ENCODE data around the gene GOLGA1. TPM values are rescaled to one million over a fixed set of nuclear protein-coding genes. Genes with fewer than 3 reads are reported as not detected.

The GOLGA1 gene
- total RNA-seq, 1 experiment from 2014 or later = 9.6 TPM

GRCh38 chr9:124913378-124913777, 27.5 kb downstream of the GOLGA1 start:
- H3K4me3 Mint-ChIP-seq = no peak overlapping the region
- ChIA-PET POLR2A (no interaction called here), CTCF (no interaction called here)
- no peaks in the 10 kb centered on the region for H3K4me1 Mint-ChIP-seq
- DNase-seq (ENCODE audit: low spot score) (no peak), ATAC-seq (no peak)
- H3K36me3 Mint-ChIP-seq = peaks cover 5% of the 10 kb centered on the region
- H3K27ac Mint-ChIP-seq = no peak overlapping the region
- no peaks in the 10 kb centered on the region for H3K9me3 Mint-ChIP-seq
- no peaks in the 10 kb centered on the region for H3K27me3 Mint-ChIP-seq (ENCODE audit: low read depth)
- no peak for TF ChIP-seq SOX15 (CRISPR knock-in tag; IDR thresholded peaks at IDR 0.05)
- no peak for TF ChIP-seq CBFB (CRISPR knock-in tag; IDR thresholded peaks at IDR 0.05; ENCODE audit: low read depth)
- no peak for TF ChIP-seq ZBTB43 (CRISPR knock-in tag; IDR thresholded peaks at IDR 0.05)

- no peak overlapping the region for H3K4me3 Mint-ChIP-seq
- H3K9me3 Mint-ChIP-seq = no peaks in the 10 kb centered on the region
- ChIA-PET POLR2A (no interaction called here), CTCF (no interaction called here)
- H3K4me1 Mint-ChIP-seq = peaks cover 5% of the 10 kb centered on the region
- no peak for DNase-seq (ENCODE audit: low spot score)
- H3K36me3 Mint-ChIP-seq = peaks cover 5% of the 10 kb centered on the region
- ATAC-seq = no peak
- no peak overlapping the region for H3K27ac Mint-ChIP-seq
- no peaks in the 10 kb centered on the region for H3K27me3 Mint-ChIP-seq (ENCODE audit: low read depth)
- TF ChIP-seq TEAD4 (CRISPR knock-in tag; IDR thresholded peaks at IDR 0.05) = no peak
- TF ChIP-seq CTCF (IDR thresholded peaks at IDR 0.05) = no peak
- TF ChIP-seq MYBL2 (CRISPR knock-in tag; IDR thresholded peaks at IDR 0.05) = no peak
- no peak for TF ChIP-seq GABPB1 (CRISPR knock-in tag; IDR thresholded peaks at IDR 0.05)
- no peak for TF ChIP-seq CBFB (CRISPR knock-in tag; IDR thresholded peaks at IDR 0.05; ENCODE audit: low read depth)
- TF ChIP-seq, protein P1, sequence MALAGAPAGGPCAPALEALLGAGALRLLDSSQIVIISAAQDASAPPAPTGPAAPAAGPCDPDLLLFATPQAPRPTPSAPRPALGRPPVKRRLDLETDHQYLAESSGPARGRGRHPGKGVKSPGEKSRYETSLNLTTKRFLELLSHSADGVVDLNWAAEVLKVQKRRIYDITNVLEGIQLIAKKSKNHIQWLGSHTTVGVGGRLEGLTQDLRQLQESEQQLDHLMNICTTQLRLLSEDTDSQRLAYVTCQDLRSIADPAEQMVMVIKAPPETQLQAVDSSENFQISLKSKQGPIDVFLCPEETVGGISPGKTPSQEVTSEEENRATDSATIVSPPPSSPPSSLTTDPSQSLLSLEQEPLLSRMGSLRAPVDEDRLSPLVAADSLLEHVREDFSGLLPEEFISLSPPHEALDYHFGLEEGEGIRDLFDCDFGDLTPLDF (CRISPR knock-in tag; IDR thresholded peaks at IDR 0.05) = no peak
- TF ChIP-seq ZNF671 (CRISPR knock-in tag; IDR thresholded peaks at IDR 0.05) = no peak
- TF ChIP-seq CDX4 (CRISPR knock-in tag; IDR thresholded peaks at IDR 0.05; ENCODE audit: borderline replicate concordance) = no peak
- no peak for TF ChIP-seq USF2 (CRISPR knock-in tag; IDR thresholded peaks at IDR 0.05)
- TF ChIP-seq ATF1 (CRISPR knock-in tag; IDR thresholded peaks at IDR 0.05) = no peak
Observed at GRCh38 chr9:124911766-124912165, 29.1 kb downstream of the GOLGA1 start.

GRCh38 chr9:124908098-124908497, 32.8 kb downstream of the GOLGA1 start:
- CTCF ChIA-PET = no interaction called here
- Mint-ChIP-seq H3K4me3 (no peak overlapping the region), H3K4me1 (peaks cover 5% of the 10 kb centered on the region)

More at GRCh38 chr9:124908098-124908497, 32.8 kb downstream of the GOLGA1 start:
- peaks cover 5% of the 10 kb centered on the region for H3K36me3 Mint-ChIP-seq
- H3K9me3 Mint-ChIP-seq = no peaks in the 10 kb centered on the region
- H3K27me3 Mint-ChIP-seq (ENCODE audit: low read depth) = no peaks in the 10 kb centered on the region
- TF ChIP-seq TEAD1 (CRISPR knock-in tag; IDR thresholded peaks at IDR 0.05) (no peak), NR1H2 (CRISPR knock-in tag; IDR thresholded peaks at IDR 0.05) (no peak), SMAD4 (CRISPR knock-in tag; IDR thresholded peaks at IDR 0.05) (no peak), STAT6 (CRISPR knock-in tag; conservative IDR thresholded peaks at IDR 0.05; ENCODE audit: low read depth) (no peak), KAT7 (CRISPR knock-in tag; IDR thresholded peaks at IDR 0.05; ENCODE audit: borderline replicate concordance) (no peak), E2F4 (CRISPR knock-in tag; IDR thresholded peaks at IDR 0.05; ENCODE audit: borderline replicate concordance, low read depth) (no peak)
- TF ChIP-seq, protein P2, sequence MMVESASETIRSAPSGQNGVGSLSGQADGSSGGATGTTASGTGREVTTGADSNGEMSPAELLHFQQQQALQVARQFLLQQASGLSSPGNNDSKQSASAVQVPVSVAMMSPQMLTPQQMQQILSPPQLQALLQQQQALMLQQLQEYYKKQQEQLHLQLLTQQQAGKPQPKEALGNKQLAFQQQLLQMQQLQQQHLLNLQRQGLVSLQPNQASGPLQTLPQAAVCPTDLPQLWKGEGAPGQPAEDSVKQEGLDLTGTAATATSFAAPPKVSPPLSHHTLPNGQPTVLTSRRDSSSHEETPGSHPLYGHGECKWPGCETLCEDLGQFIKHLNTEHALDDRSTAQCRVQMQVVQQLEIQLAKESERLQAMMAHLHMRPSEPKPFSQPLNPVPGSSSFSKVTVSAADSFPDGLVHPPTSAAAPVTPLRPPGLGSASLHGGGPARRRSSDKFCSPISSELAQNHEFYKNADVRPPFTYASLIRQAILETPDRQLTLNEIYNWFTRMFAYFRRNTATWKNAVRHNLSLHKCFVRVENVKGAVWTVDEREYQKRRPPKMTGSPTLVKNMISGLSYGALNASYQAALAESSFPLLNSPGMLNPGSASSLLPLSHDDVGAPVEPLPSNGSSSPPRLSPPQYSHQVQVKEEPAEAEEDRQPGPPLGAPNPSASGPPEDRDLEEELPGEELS (CRISPR knock-in tag; IDR thresholded peaks at IDR 0.05) = no peak
- no peak overlapping the region for H3K27ac Mint-ChIP-seq
- POLR2A ChIA-PET = interaction anchor here (0.5 kb wide), 1 partner anchor 1320 kb away, joined by 3 read pairs; no protein-coding TSS in a partner anchor
- DNase-seq (ENCODE audit: low spot score) = no peak
- ATAC-seq = no peak

Data from WTC11 (cell line).